NCI-H460 (cell line): ENCODE results near the gene ANTXR1. TPM values are rescaled to one million over a fixed set of nuclear protein-coding genes. Genes with fewer than 3 reads are reported as not detected.

Source experiments
- DNase-seq: peaks from one replicate; pipeline ENCODE4 v3.0.0-alpha.2; 2016; ENCODE audit warnings: low read depth; ENCODE audit errors: extremely low read depth
- total RNA-seq: library from RNA; depleted of rRNA; stranded (reverse); fragments of >200 nt; shearing (Covaris generic); gene quantifications from 2 replicates; pipeline ENCODE4 v1.2.3, GENCODE V29; 2014

The ANTXR1 gene
- total RNA-seq, 1 experiment from 2014 or later: 310 TPM

- DNase-seq: no peak
Measured at GRCh38 chr2:69031466-69031865, 18.5 kb downstream of the ANTXR1 start.

GRCh38 chr2:69032336-69032735, 19.4 kb downstream of the ANTXR1 start:
- no peak for DNase-seq

GRCh38 chr2:69033461-69034095, 20.6 kb downstream of the ANTXR1 start:
- DNase-seq: no peak

GRCh38 chr2:69034122-69034521, 21.1 kb downstream of the ANTXR1 start:
- DNase-seq: no peak

GRCh38 chr2:69034845-69035244, 21.9 kb downstream of the ANTXR1 start:
- DNase-seq: no peak

GRCh38 chr2:69036926-69037325, 23.9 kb downstream of the ANTXR1 start:
- no peak for DNase-seq

GRCh38 chr2:69041214-69041613, 28.2 kb downstream of the ANTXR1 start:
- DNase-seq: no peak

GRCh38 chr2:69043736-69044400, 30.9 kb downstream of the ANTXR1 start:
- no peak for DNase-seq

- peak; percentile 59 for DNase-seq
Measured at GRCh38 chr2:69046221-69046662, 33.3 kb downstream of the ANTXR1 start.

- DNase-seq: no peak
Measured at GRCh38 chr2:69047625-69048145, 34.7 kb downstream of the ANTXR1 start.

GRCh38 chr2:69050802-69051201, 37.8 kb downstream of the ANTXR1 start:
- DNase-seq: no peak

GRCh38 chr2:69053416-69053965, 40.5 kb downstream of the ANTXR1 start:
- no peak for DNase-seq

- no peak for DNase-seq
Measured at GRCh38 chr2:69054431-69054830, 41.5 kb downstream of the ANTXR1 start.

GRCh38 chr2:69055688-69056470, 42.9 kb downstream of the ANTXR1 start:
- DNase-seq: no peak

GRCh38 chr2:69057660-69058059, 44.7 kb downstream of the ANTXR1 start:
- no peak for DNase-seq

GRCh38 chr2:69059731-69060290, 46.8 kb downstream of the ANTXR1 start:
- DNase-seq: no peak

- no peak for DNase-seq
Measured at GRCh38 chr2:69060938-69061501, 48.0 kb downstream of the ANTXR1 start.

GRCh38 chr2:69061525-69061924, 48.5 kb downstream of the ANTXR1 start:
- no peak for DNase-seq

GRCh38 chr2:69062307-69062962, 49.5 kb downstream of the ANTXR1 start:
- no peak for DNase-seq
